Measurements from ENCODE around the gene PCK1.

Gene PCK1

GRCh38 chr20:57536771-57537724, 23.9 kb upstream of the PCK1 start:
- DNase-seq (ENCODE audit: low read depth) = no peak

GRCh38 chr20:57537822-57538221, 23.1 kb upstream of the PCK1 start:
- DNase-seq (ENCODE audit: low read depth) = no peak

- DNase-seq (ENCODE audit: low read depth) = no peak
Observed at GRCh38 chr20:57539889-57540288, 21.0 kb upstream of the PCK1 start.

GRCh38 chr20:57540890-57541580, 19.9 kb upstream of the PCK1 start:
- no peak for DNase-seq (ENCODE audit: low read depth)

- no peak for DNase-seq (ENCODE audit: low read depth)
Observed at GRCh38 chr20:57543754-57544153, 17.2 kb upstream of the PCK1 start.

GRCh38 chr20:57544838-57545564, 15.9 kb upstream of the PCK1 start:
- no peak for DNase-seq (ENCODE audit: low read depth)

- no peak for DNase-seq (ENCODE audit: low read depth)
Observed at GRCh38 chr20:57545927-57546662, 14.8 kb upstream of the PCK1 start.

- no peak for DNase-seq (ENCODE audit: low read depth)
Observed at GRCh38 chr20:57546956-57547649, 13.8 kb upstream of the PCK1 start.

- DNase-seq (ENCODE audit: low read depth) = no peak
Observed at GRCh38 chr20:57548177-57549058, 12.5 kb upstream of the PCK1 start.

- DNase-seq (ENCODE audit: low read depth) = no peak
Observed at GRCh38 chr20:57552471-57552870, 8.4 kb upstream of the PCK1 start.

GRCh38 chr20:57553376-57554018, 7.4 kb upstream of the PCK1 start:
- no peak for DNase-seq (ENCODE audit: low read depth)

- no peak for DNase-seq (ENCODE audit: low read depth)
Observed at GRCh38 chr20:57555457-57556184, 5.3 kb upstream of the PCK1 start.

- no peak for DNase-seq (ENCODE audit: low read depth)
Observed at GRCh38 chr20:57556980-57557274, 4.0 kb upstream of the PCK1 start.

GRCh38 chr20:57557926-57558613, 2.8 kb upstream of the PCK1 start:
- no peak for DNase-seq (ENCODE audit: low read depth)

- no peak for DNase-seq (ENCODE audit: low read depth)
Observed at GRCh38 chr20:57558614-57559288, 2.2 kb upstream of the PCK1 start.

GRCh38 chr20:57559289-57559634, 1.6 kb upstream of the PCK1 start:
- DNase-seq (ENCODE audit: low read depth) = no peak

- DNase-seq (ENCODE audit: low read depth) = no peak
Observed at GRCh38 chr20:57559658-57560553, 1.0 kb upstream of the PCK1 start.

Measured in stromal cell of bone marrow (primary cell).